GM18873 (cell line): Measurements from ENCODE around the gene RNF25.

Experiments
- ATAC-seq: cut with Tn5 transposase; IDR thresholded peaks from one replicate; pipeline ENCODE4 v1.9.1; 2021; ENCODE audit warnings: mild to moderate bottlenecking, moderate library complexity, moderate number of reproducible peaks; ENCODE audit not compliant: unreplicated experiment, low FRiP score

Gene RNF25, protein sequence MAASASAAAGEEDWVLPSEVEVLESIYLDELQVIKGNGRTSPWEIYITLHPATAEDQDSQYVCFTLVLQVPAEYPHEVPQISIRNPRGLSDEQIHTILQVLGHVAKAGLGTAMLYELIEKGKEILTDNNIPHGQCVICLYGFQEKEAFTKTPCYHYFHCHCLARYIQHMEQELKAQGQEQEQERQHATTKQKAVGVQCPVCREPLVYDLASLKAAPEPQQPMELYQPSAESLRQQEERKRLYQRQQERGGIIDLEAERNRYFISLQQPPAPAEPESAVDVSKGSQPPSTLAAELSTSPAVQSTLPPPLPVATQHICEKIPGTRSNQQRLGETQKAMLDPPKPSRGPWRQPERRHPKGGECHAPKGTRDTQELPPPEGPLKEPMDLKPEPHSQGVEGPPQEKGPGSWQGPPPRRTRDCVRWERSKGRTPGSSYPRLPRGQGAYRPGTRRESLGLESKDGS

DNA sequence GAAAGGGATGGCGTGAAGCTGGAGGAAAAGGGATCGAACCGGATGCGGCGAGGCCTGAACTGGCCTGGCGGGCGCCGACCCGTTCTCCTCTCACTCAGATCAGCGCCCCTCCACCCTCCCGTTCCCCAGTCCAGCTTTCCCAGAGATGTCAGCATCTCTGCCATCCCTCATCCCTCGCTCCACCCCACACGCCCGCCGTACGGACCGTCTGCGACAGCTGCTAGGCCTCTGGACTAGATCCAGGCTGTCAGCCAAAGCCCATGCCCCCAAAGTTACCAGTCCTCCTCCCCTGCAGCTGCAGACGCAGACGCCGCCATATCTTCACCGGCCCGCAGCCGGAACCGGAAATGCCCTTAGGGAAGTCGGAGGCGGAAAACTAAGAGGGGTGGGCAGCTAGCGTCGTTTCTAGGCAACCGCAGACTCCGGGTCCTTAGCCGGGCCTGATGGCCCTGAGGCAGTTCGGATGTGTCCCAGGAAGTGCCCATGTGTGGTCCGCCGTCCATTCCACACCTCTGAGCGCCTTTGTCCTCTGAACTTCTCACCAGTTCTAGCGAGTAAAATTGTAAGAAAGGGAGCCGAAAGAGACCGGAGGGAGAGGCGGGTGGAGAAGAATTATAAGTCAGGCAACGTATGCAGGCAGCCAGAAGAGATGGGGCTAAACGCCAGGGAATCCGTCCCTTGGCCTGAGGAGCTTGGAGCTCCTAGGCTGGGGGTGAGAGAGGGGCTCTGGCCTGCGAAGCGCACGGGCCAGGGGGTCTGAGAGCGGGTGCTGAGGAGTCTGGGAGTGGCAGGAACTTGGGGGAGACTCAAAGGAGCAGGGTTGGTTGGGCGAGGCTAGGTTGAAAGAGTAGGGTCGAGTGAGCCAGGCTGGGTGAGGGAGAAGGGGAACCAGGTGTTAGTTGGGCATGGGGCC, at the start of gene RNF25, which contains the start of gene STK36:
Gene RNF25 (minus strand): TSS at position 349 of the 913 bp plus-strand sequence. CDS start 32 bp downstream, at position 317.
Gene STK36 (plus strand): TSS at position 433 of the 913 bp plus-strand sequence. CDS start 744 bp downstream, outside the sequence.
- ATAC-seq: peak; percentile 88

DNA sequence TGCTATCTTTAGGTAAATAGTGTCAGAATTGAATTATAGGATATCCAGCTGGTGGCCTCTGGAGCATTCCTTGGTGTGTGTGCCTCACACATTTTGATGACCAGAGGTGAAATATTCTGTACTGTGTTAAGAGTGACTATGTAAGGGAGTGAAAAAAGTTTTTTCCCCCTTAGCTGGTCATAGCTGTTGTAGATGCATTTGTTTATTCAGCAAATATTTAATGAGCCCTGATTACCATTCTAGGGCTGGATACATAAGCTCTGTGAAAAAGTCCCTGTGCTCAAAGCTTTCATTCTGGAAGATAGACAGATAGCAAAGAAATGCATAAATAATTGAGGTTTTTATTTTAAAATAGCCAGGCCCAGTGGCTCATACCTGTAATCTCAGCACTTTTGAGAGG, 49.7 kb upstream of the RNF25 start:
- ATAC-seq: no peak

DNA sequence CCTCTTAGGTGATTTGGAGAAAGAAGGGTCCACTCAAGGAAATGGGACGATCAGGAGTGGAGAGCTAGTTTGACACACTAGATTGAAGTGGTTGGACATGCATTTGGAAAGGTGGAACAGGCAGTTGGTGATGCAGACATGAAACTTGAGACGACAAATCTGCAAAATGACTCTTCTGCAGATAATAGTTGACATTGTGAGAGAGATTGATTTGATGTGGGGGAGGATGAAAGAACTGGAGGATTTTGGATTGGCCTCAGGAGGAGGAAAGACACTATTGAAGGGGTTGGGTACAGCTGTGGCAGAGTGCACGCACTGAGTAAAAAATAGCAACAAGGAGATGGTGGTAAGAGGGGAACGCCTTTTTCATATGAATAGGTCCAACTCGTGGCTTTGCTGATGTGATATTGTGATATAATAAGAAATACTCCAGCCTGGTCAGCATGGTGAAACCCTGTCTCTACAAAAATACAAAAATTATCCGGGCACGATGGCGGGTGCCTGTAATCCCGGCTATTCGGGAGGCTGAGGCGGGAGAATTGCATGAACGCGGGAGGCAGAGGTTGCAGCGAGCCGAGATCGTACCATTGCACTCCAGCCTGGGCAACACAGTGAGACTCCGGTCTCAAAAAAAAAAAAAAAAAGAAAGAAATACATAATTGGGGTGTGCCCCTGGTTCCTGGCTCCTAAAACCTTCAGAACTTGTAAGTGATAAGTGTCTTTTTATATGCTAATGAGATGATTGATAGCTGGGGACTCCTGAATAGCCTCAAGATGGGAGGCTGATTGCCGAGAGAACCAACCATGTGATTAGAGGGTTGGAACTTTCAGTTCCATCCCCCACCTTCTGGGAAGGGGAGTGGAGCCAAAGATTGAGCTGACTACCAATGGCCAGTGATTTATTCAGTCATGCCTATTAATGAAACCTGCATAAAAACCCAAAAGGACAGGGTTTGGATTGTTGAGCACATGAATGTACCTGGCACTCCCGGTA, 48.5 kb upstream of the RNF25 start:
- no peak for ATAC-seq

DNA sequence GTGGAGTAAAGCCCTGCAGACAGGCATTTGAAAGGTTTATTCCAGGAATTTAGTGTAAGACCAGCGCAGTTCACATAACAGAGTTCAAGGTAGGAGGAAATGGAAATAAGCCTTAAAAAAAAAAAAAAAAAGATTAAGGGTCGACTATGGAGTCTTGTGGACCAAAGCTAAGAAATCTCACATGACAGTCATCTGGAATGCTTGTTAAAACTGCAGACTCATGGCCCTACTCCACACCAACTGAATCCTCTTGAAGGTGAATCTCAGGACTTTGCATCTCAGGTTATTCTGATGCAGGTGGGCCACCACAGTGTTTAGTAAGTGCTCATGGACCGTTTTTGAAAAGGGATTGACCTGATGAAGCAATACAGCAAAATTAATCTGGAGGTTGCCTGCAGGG, 47.7 kb upstream of the RNF25 start:
- no peak for ATAC-seq

DNA sequence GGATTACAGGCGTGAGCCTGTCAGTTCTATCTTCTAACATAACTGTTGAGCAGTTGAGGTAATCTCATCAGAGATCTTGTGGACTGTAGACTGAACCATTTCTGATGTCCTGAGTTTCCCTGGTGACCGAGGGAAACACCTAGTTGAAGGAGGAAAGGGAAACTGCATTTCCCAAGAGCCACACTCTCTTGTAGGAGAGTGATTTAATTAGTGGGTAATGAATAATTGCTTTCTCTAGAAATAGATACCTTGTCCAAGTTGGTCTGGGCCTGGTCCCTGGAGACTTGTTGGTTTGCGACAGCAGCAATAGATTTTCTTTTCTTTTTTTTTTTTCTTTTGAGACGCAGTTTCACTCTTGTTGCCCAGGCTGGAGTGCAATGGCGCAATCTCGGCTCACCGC, 46.3 kb upstream of the RNF25 start:
- ATAC-seq: no peak

DNA sequence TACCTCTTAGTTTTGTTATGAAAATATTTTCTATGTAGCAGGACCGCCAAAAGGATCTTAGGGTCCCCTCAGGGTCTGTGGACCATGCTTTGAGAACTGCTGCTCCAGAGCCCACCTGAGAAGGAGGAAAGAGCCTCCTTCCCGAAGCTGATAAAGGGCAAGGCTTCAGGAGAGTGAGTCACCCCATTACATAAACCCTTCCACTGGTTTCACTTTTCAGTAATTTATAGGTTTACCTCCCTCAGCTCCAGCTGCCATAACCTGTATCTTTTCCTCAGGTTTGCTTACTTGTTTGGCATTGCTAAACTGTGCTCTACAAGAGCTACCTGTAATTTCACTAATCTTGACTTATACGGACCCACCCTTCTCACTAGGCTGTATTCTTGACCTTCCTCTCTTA, 45.5 kb upstream of the RNF25 start:
- no peak for ATAC-seq

DNA sequence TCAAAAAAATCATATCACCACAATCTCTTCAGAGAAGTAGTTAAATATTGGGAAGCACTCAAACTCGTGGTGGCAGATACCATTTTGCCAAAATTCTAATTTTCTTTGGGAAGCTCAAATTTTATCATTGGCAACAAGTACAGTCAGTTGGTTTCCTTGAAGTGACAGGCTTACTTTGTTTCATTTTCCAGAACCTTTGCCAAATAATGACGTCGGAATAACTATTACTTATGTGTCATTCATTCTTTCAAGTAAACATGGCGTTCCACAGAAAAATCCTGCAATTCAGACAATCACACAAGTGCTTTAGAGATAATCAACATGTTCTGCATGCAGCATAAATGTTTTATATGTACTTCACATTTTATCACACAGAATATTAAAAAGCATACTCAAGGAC, 44.3 kb upstream of the RNF25 start:
- ATAC-seq: no peak

DNA sequence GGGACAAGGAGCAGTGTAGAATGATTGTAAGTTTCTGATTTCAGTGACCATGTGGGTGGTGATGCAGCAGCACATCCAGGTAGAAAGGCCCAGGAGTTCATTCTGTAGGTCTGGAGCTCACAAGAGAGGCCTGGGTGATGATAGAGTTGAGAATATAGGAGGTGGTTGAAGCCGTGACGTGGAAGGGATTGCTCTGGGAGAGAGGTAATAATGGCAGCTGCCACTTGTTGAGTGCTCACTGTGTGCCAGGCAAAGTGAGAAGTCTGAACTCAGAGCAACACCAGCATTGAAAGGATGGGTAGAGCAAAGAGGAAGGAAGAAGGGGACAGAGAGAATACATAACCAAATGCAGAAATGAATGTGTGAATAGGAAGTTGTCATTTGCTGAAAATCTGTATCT, 42.1 kb upstream of the RNF25 start:
- no peak for ATAC-seq

DNA sequence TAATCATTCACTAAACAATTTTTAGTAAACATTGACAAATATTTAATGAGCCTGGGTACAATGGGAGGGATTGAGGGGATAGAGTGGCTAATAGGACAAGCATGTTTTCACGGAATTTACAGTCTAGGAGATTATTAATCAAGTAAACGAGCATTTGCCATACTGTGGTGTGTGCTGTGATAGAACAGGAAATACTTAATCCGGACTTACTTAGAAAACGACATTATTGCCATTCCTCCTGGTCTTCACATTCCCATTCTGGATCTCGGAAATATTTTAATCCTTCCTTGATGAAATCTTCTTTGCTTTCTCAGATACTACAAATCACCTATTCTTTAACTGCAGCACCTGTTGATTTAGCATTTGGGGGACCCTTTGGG, 39.7 kb upstream of the RNF25 start:
- no peak for ATAC-seq

DNA sequence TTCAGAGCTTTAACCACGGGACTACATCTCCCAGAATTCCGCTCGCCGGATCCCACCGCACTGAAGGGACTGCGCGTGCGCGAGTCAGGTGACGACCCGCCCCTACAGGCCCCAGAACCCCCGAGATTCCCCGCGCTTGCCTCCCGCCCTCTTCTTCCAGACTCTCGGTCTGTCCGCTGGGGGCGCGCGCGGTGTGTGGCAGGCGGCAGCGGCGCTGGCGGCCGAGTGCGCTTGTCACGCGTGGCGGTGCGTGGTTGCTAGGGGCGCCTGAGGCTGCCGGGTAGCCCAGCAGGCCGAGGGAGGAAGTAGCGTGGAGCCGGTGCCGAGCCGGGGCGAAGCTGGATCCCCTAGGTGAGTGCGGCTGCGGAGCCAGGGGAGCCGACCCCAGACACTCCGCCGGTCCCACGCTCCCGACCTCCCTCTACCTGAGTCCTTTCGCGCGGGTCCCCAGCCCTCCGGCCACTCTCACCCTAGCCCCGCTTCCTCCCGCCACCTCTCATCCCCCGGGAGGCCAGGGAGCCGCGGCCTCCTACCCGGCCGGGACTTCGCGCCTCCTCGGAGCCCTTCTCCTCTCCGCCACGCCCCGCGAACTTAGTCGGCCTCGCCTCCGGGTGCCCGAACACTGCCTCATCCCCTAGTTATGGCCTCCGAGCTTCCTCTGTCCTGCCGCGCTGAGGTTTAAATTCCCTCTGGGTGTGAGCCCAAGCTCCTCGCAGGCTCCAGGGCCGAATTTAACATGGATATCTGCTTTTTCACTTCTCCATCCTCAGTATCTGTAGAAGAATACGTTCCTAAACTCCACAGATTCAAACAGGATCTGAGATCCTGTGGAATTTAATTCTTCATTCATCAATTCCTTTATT, 39.1 kb upstream of the RNF25 start, which contains the start of gene TTLL4:
Gene TTLL4 (plus strand): TSS at position 149 of the 863 bp plus-strand sequence. CDS start 26,842 bp downstream, outside the sequence.
- peak; percentile 84 for ATAC-seq

DNA sequence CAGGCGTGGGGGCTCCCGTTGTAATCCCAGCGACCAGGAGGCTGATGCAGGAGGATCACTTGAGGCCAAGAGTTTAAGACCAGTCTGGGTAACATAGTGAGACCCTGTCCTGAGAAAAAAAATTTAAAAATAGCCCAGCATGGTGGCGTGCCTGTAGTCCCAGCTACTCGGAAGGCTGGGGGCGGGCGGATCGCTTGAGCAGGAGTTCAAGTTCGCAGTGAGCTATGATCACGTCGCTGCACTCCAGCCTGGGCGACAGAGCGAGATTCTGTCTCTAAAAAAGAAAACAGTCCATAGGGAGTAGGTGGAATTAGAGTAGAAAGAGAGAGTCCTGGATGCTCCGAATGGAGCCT, 38.5 kb upstream of the RNF25 start:
- ATAC-seq: no peak

DNA sequence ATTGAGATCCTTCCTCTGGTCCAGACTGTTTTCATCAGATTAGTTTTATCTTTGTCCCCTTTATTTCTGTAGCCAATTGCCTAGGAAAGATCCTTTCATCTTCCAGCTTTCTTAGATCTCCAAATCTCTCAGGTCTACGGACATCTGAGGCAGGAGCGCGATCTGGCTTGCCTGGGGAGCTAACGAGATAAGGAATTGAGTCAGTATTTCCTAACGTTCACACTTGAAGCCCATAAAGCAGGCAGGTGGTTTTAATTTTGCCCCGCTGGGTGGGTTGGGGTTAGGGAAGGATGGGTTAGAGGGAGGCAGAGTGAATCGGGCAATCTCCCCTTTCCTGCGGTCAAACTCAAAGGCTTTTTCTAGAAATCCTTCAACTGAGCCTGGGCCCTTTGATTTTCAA, 38.1 kb upstream of the RNF25 start:
- no peak for ATAC-seq

DNA sequence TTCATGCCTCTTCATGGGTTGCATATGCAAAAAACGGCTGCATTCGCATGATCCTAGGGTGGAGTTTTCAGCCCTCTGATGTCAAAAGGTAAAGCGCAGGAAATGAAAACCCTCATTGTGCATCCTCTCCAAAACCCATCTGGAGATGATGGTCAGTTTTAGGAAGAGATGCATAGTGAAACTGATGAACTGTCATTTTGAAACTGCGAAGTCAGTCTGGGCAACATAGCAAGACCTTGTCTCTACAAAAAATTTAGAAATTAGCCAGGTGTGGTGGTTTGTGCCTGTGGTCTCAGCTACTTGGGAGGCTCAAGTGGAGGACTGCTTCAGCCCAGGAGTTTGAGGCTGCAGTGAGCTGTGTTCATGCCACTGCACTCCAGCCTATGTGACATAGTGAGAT, 36.3 kb upstream of the RNF25 start:
- no peak for ATAC-seq

DNA sequence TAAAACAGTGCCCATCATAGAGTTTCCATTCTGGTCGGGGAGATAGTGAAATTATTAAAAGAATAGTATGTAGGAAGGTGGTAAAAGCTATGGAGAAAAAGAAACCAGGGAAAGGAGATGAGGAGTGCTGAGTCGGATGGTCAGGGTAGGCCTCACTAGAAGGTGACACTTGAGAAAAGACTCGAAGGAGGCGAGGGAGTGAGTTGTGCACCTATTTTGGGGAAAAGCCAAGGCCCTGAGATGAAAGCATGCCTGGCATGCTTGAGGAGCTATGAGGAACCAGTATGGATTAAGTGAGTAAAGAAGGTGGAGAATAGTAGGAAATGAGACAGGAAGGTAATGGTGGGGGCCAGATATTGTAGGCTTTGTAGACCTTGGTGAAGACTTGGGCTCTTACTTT, 31.5 kb upstream of the RNF25 start:
- no peak for ATAC-seq

DNA sequence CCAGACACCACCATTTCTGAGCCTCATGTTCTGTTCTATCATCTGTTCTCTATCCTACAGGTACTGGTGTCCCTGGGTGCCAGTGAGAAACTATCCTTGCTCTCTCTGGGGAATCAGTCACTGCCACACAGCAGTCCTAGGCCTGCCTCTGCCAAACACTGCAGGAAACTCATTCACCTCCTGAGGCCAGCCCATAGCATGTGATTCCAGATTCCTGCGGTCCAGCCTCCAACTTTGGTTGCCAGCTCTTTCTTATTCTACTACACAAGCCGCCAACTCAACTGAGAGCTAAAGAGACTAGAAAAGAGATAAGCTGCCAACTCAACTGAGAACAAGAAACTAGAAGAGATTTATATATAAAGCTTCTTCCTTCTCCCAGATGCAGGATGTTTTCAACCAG, 30.0 kb upstream of the RNF25 start:
- no peak for ATAC-seq

DNA sequence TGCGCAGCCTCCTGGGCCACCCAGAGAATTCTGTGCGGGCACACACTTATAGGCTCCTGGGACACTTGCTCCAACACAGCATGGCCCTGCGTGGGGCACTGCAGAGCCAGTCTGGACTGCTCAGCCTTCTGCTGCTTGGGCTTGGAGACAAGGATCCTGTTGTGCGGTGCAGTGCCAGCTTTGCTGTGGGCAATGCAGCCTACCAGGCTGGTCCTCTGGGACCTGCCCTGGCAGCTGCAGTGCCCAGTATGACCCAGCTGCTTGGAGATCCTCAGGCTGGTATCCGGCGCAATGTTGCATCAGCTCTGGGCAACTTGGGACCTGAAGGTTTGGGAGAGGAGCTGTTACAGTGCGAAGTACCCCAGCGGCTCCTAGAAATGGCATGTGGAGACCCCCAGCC, 27.1 kb upstream of the RNF25 start:
- ATAC-seq: no peak

DNA sequence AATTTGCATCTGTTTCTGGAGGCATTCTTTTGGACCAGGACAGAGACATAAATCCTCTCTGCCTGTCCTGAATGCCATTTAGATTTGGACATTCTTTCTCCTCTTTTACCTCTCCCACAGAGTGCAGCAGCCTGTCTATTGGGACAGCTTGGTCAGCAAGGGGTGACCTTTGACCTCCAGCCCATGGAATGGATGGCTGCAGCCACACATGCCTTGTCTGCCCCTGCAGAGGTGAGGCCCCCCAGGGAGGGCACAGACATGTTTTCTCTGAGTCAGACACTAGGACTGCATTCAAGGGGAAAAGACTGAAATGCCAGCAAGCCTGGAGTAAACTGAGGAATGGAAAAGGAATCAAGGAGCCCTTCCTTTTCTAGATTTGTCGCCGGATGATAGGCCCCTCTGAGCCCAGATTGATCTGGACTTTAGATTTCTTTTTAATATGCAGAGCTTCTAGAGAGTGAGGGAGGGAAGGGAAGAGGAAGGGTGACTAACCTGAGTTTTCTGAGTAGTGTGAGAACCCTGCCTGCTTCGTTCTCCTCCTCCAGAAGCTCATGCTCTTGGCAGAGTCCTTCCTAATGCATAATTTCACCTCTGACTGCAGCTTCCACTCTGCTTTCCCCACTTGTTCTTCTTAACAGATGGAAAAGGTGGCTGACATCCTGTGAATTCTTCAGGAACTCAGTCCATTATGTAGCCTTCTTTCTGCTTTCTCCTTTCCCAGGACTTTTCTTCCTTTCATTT, 22.8 kb upstream of the RNF25 start:
- ATAC-seq: no peak

DNA sequence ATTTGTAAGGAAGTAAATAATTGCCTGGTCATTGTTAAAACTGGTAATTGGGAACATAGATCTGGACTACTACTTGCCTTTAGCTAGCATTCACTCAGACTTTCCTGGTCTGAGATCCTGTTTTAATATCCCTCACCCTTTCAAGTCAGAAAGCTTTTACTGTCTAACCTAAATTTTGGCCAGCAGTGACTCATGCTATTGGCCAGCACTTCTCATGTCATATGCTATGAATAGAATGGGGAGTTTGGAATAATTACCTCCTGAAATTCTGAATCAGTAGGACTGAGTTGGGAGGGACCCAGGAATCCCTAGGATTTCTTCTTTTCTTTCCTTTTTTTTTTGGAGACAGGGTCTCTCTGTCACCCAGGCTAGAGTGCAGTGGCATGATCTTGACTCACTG, 19.4 kb upstream of the RNF25 start:
- ATAC-seq: no peak
